IMR-90 (cell line): ENCODE data around the gene SLC8A3.

Experiments used
- BHLHE40 ChIP-seq: fragments of 150-350 bp; IDR thresholded peaks from 2 replicates; pipeline ENCODE4 v1.6.1; 2016; ENCODE audit warnings: mild to moderate bottlenecking, low read depth, low read length
- MXI1 ChIP-seq: IDR thresholded peaks from 2 replicates; pipeline ENCODE4 v1.6.1; 2012; ENCODE audit warnings: low read depth, mild to moderate bottlenecking, low read length, moderate library complexity, borderline replicate concordance
- POLR2A ChIP-seq: IDR thresholded peaks from 2 replicates; pipeline ENCODE4 v1.6.1; 2012; ENCODE audit warnings: mild to moderate bottlenecking, low read depth, low read length
- TF ChIP-seq, protein P1 (sequence below): conservative IDR thresholded peaks from 2 replicates; pipeline ENCODE4 v1.5.1; 2012; ENCODE audit warnings: mild to moderate bottlenecking, low read depth, low read length, improper control_type of control experiment

DNA sequence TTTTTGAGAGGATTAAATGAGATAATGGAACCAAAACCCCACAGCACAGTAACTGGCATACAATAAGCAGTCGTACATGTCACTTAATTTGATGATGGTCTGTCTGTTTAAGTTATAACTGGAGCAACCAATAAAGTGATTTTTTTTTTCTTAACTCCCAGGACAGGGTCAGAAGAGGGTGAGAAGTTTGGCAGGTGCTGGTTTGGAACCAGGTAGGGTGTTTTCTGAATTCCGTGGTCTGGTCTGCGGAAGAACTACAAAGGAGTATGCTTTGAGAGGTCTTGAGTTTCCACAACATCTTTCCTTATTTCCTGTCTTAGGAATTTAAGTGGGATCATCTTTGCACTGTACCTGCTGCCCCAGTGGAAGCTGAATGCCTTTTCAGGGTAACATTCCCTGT, 111.7 kb downstream of the SLC8A3 start:
- no peak for TF ChIP-seq BHLHE40
- no peak for TF ChIP-seq MXI1
- TF ChIP-seq, protein P1, sequence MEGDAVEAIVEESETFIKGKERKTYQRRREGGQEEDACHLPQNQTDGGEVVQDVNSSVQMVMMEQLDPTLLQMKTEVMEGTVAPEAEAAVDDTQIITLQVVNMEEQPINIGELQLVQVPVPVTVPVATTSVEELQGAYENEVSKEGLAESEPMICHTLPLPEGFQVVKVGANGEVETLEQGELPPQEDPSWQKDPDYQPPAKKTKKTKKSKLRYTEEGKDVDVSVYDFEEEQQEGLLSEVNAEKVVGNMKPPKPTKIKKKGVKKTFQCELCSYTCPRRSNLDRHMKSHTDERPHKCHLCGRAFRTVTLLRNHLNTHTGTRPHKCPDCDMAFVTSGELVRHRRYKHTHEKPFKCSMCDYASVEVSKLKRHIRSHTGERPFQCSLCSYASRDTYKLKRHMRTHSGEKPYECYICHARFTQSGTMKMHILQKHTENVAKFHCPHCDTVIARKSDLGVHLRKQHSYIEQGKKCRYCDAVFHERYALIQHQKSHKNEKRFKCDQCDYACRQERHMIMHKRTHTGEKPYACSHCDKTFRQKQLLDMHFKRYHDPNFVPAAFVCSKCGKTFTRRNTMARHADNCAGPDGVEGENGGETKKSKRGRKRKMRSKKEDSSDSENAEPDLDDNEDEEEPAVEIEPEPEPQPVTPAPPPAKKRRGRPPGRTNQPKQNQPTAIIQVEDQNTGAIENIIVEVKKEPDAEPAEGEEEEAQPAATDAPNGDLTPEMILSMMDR = no peak
- TF ChIP-seq POLR2A = no peak
